Measurements from ENCODE around the gene DAZL. TPM values are rescaled to one million over a fixed set of nuclear protein-coding genes. Genes with fewer than 3 reads are reported as not detected.
A peak's percentile ranks its signal among the peaks of the same experiment; 100 is the strongest.

DAZL gene
- total RNA-seq, 1 experiment from 2014 or later: 21.2 TPM

DNA sequence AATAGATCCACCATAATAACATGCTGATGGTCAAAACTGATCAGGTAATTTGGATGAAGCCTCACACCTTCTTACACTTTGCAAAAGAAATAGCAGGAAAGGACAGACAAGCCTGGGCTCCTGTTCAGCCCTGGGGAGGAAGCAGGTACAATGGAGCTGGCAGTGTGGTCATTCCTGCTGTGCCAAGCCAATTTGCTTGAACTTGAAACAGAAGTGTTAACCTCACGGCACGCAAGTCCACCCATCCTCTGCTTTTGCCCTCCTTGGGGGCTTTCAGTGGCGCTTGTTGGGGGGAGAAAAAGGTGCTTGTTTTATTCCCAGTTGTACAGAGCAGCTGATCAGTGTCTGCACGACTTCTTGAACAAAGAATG, 54.9 kb downstream of the DAZL start:
- Histone ChIP-seq H3K4me2 (ENCODE audit: insufficient read depth, insufficient read length, low read length) (peak overlapping the region; percentile 38), H3K14ac (ENCODE audit: insufficient read depth, low read length) (no peak overlapping the region), H2BK120ac (ENCODE audit: low read depth, low read length, poor library complexity, severe bottlenecking) (no peak overlapping the region), H2BK12ac (ENCODE audit: insufficient read length, low read depth, low read length) (no peak overlapping the region), H3K79me1 (ENCODE audit: insufficient read depth, low read depth, low read length, poor library complexity, severe bottlenecking) (no peaks in the 10 kb centered on the region), H3K27ac (ENCODE audit: insufficient read length, low read depth, low read length) (no peak overlapping the region), H4K5ac (ENCODE audit: insufficient read length, low read depth, low read length) (no peak overlapping the region), H4K20me1 (ENCODE audit: control insufficient read depth, insufficient read depth, insufficient read length) (no peaks in the 10 kb centered on the region), H3K4ac (ENCODE audit: low read depth, low read length) (no peak overlapping the region), H3K27me3 (ENCODE audit: insufficient read depth, low read length) (no peaks in the 10 kb centered on the region), H3T11ph (ENCODE audit: low read length) (no peak overlapping the region), H4K8ac (replicated peaks; ENCODE audit: insufficient read length, low read depth, low read length) (no peak overlapping the region), H3K23me2 (ENCODE audit: insufficient read length, low read depth, low read length, poor library complexity, severe bottlenecking) (no peaks in the 10 kb centered on the region), H4K91ac (ENCODE audit: insufficient read length, low read depth, low read length) (no peak overlapping the region), H3K56ac (ENCODE audit: insufficient read length, low read depth, low read length) (no peak overlapping the region), H3K18ac (ENCODE audit: insufficient read length, low read depth, low read length) (peak overlapping the region; percentile 25), H2BK5ac (ENCODE audit: insufficient read length, low read length) (no peak overlapping the region), H2BK15ac (ENCODE audit: low read depth, low read length) (no peak overlapping the region), H2AK5ac (ENCODE audit: insufficient read length, low read length) (no peak overlapping the region), H3K4me1 (ENCODE audit: insufficient read depth, low read length) (peaks cover 2% of the 10 kb centered on the region; the same call in 1 of the 2 replicates), H3K23ac (ENCODE audit: insufficient read length, low read depth, low read length) (no peak overlapping the region), H3K79me2 (ENCODE audit: insufficient read depth, low read length) (no peaks in the 10 kb centered on the region), H3K9ac (ENCODE audit: extremely low read depth, insufficient read length, low read length) (peak overlapping the region; percentile 6), H3K9me3 (ENCODE audit: control insufficient read depth, low read depth, low read length) (no peaks in the 10 kb centered on the region), H2AFZ (ENCODE audit: low read length) (peak overlapping the region; percentile 71), H2BK20ac (ENCODE audit: low read depth, low read length, poor library complexity, severe bottlenecking) (no peak overlapping the region)
- WGBS (ENCODE audit: extremely low coverage, insufficient read length, low lambda C conversion rate): no CpG with 5 or more reads among the region's 4 CpGs
- peaks cover 0 to 5% (median 2%) of the 10 kb centered on the region in 3 experiments; a peak in 3 of 7 replicates for H3K36me3 Mint-ChIP-seq (ENCODE audit: insufficient read depth in 1 of 3, low read depth in 3 of 3)
- H3K4me1 Mint-ChIP-seq: peaks cover 16 to 17% of the 10 kb centered on the region in 2 experiments
- peak; percentile 48 for DNase-seq
- H3K27me3 Mint-ChIP-seq (ENCODE audit: low read depth): no peaks in the 10 kb centered on the region; the same call in 1 of the 2 replicates
- no peaks in the 10 kb centered on the region; a peak in 1 of 5 replicates for H3K9me3 Mint-ChIP-seq
- peak overlapping the region in 1 of 3 experiments; percentile 77; a peak in 1 of 7 replicates for H3K27ac Mint-ChIP-seq
- peak overlapping the region in 1 of 2 experiments; percentile 37; a peak in 2 of 5 replicates for H3K4me3 Mint-ChIP-seq
- TF ChIP-seq, protein P1, sequence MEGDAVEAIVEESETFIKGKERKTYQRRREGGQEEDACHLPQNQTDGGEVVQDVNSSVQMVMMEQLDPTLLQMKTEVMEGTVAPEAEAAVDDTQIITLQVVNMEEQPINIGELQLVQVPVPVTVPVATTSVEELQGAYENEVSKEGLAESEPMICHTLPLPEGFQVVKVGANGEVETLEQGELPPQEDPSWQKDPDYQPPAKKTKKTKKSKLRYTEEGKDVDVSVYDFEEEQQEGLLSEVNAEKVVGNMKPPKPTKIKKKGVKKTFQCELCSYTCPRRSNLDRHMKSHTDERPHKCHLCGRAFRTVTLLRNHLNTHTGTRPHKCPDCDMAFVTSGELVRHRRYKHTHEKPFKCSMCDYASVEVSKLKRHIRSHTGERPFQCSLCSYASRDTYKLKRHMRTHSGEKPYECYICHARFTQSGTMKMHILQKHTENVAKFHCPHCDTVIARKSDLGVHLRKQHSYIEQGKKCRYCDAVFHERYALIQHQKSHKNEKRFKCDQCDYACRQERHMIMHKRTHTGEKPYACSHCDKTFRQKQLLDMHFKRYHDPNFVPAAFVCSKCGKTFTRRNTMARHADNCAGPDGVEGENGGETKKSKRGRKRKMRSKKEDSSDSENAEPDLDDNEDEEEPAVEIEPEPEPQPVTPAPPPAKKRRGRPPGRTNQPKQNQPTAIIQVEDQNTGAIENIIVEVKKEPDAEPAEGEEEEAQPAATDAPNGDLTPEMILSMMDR (conservative IDR thresholded peaks at IDR 0.05): no peak

Measured in H9 (cell line).